ENCODE measurements around the gene ALOX15B.

GRCh38 chr17:8025176-8025911 is 13.5 kb upstream of the ALOX15B start:
- TF ChIP-seq POLR2A (IDR thresholded peaks at IDR 0.05; ENCODE audit: low read length) (no peak), GATA1 (IDR thresholded peaks at IDR 0.05; ENCODE audit: low read depth, low read length) (no peak)

Measured in erythroblast (primary cell).